ENCODE measurements around the gene LPP.

GRCh38 chr3:188853856-188854771 is 700.2 kb downstream of the LPP start:
- no peak for TF ChIP-seq CTCF (IDR thresholded peaks at IDR 0.05; ENCODE audit: insufficient read depth, low read depth, low read length)
- no peak for TF ChIP-seq EZH2 (IDR thresholded peaks at IDR 0.05; ENCODE audit: insufficient read depth, low read length)
